Stimulated activated naive CD8-positive, alpha-beta T cell treated with anti-CD3 and anti-CD28 coated beads, Interleukin-15, Interleukin-2, amounts not matched to agents 100 ng/mL and 50 ng/mL, for 24 hours (primary cell): ENCODE results near the gene TFPT.
A peak's percentile ranks its signal among the peaks of the same experiment; 100 is the strongest.

ENCODE experiments used
- H3K27ac Mint-ChIP-seq: one replicate; pipeline ENCODE4 v1.8.0; 2021; ENCODE audit warnings: mild to moderate bottlenecking, mixed read lengths
- H3K27me3 Mint-ChIP-seq: one replicate; pipeline ENCODE4 v1.8.0; 2021; ENCODE audit warnings: mixed read lengths
- H3K36me3 Mint-ChIP-seq: one replicate; pipeline ENCODE4 v1.8.0; 2021; ENCODE audit warnings: low read depth, mixed read lengths
- H3K4me1 Mint-ChIP-seq: one replicate; pipeline ENCODE4 v1.8.0; 2021; ENCODE audit warnings: low read depth, mixed read lengths
- H3K4me3 Mint-ChIP-seq: one replicate; pipeline ENCODE4 v1.8.0; 2021; ENCODE audit warnings: mild to moderate bottlenecking, mixed read lengths
- H3K9me3 Mint-ChIP-seq: one replicate; pipeline ENCODE4 v1.8.0; 2021; ENCODE audit warnings: mixed read lengths

Gene TFPT

GRCh38 chr19:54115109-54116063, at the start of gene TFPT, which contains the start of gene PRPF31:
Gene TFPT (minus strand): TSS chr19:54115657. CDS start chr19:54115269, 388 bp downstream.
Gene PRPF31 (plus strand): TSS chr19:54115754. CDS start chr19:54118279, 2,525 bp downstream.
- Mint-ChIP-seq H3K27ac (peak within 1 kb of the TSS; percentile 90), H3K4me1 (peaks cover 40% of the 10 kb centered on the region), H3K4me3 (peak within 1 kb of the TSS; percentile 90), H3K9me3 (no peaks in the 10 kb centered on the region), H3K36me3 (peaks cover 43% of the 10 kb centered on the region), H3K27me3 (no peaks in the 10 kb centered on the region)

- Mint-ChIP-seq H3K36me3 (no peaks in the 10 kb centered on the region), H3K4me3 (no peak overlapping the region), H3K27ac (no peak overlapping the region), H3K4me1 (peaks cover 41% of the 10 kb centered on the region), H3K9me3 (no peaks in the 10 kb centered on the region), H3K27me3 (peaks cover 19% of the 10 kb centered on the region)
These were observed 49.8 kb upstream of the TFPT start for GRCh38 chr19:54165222-54165621.

DNA sequence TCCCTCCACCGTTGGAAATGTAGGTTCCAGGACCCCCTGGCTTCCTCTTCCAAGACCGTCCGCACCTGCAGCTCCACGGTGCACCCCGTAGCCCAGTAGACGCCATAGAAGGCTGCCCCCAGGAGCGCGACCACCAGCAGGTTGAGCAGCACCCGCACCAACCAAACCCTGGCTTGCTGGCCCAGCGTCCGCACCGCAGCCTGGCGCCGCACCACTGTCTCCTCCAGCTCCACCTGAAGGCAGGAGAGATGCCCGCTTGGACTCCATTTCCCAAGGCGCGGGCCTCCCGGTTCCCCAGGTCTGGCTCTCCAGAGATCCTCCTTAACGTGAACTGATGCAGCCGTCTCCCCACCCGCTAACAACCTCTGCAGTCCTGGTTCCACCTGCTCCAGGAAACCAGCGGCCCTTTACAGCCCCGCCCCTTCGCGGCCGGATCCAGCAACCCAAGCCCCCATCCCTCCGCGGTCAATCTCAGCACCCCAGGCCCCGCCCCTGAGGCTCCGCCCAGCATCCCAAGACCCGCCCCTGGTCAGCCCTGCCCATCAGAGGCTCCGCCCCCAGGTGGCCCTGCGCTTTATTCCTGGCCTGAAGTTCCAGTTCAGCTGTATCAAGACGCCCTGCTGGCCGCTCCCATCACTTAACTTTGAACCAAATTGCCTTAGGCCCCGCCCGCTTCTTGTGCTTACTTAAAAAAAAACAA, 49.1 kb upstream of the TFPT start:
- Mint-ChIP-seq H3K4me3 (peak overlapping the region; percentile 57), H3K36me3 (peaks cover 1% of the 10 kb centered on the region), H3K27ac (no peak overlapping the region), H3K9me3 (no peaks in the 10 kb centered on the region), H3K4me1 (peaks cover 48% of the 10 kb centered on the region), H3K27me3 (peaks cover 19% of the 10 kb centered on the region)

DNA sequence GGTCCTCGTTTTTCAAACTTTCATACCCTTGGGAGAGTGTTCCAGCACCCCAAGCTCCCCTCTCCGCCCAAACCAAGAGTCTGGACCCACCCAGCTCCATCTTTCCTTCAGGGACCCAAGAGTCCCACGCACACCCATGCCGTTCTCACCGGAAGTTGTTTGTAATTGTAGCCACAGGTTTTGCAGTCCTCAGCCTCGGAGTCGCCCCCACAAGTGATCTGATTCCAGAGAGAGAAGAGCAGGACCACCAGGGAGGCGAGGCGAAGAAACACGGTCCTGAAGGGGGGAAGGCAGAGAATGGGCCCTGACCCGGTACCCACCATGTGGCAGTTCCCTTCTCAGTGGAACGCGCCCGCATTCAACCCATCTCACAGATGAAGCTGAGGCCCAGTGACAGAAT, 47.4 kb upstream of the TFPT start:
- peaks cover 63% of the 10 kb centered on the region for H3K4me1 Mint-ChIP-seq
- peaks cover 3% of the 10 kb centered on the region for H3K36me3 Mint-ChIP-seq
- H3K9me3 Mint-ChIP-seq: no peaks in the 10 kb centered on the region
- no peak overlapping the region for H3K27ac Mint-ChIP-seq
- H3K27me3 Mint-ChIP-seq: peaks cover 19% of the 10 kb centered on the region
- peak overlapping the region; percentile 79 for H3K4me3 Mint-ChIP-seq

DNA sequence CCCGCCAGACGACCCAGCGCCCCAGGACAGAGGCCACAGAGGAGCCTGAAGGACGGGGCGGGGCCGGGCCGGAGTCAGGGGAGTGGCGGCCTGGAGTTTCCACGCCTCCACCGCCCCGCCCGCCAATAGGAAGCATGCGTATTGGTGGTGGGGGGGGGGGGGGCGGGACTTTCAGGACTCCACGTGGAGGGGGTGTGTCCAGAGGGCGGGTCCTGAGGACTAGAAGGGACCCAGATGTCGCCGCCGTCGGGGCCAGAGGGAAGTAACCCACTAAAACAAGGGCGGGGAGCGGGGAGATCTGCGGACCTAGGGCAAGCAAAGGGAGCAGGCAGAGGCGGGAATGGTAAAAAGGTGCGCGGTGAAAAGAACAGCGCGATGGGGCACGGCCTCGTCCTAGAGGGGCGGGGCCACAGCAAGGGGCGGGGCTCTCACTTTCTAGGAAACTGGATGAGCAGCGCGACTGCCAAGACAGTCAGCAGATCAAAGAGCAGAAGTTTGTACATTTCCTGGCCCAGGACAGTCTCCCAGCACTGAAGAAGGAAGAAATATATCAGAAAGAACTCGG, 46.9 kb upstream of the TFPT start:
- Mint-ChIP-seq H3K27me3 (peaks cover 19% of the 10 kb centered on the region), H3K9me3 (no peaks in the 10 kb centered on the region), H3K4me1 (peaks cover 67% of the 10 kb centered on the region), H3K27ac (peak overlapping the region; percentile 38), H3K36me3 (peaks cover 3% of the 10 kb centered on the region), H3K4me3 (peak overlapping the region; percentile 79)

- peaks cover 18% of the 10 kb centered on the region for H3K27me3 Mint-ChIP-seq
- peak overlapping the region; percentile 97 for H3K4me3 Mint-ChIP-seq
- H3K36me3 Mint-ChIP-seq: peaks cover 15% of the 10 kb centered on the region
- no peaks in the 10 kb centered on the region for H3K9me3 Mint-ChIP-seq
- H3K27ac Mint-ChIP-seq: peak overlapping the region; percentile 99
- H3K4me1 Mint-ChIP-seq: peaks cover 72% of the 10 kb centered on the region
These were observed 45.4 kb upstream of the TFPT start for GRCh38 chr19:54160854-54161253.

- H3K27me3 Mint-ChIP-seq: peaks cover 13% of the 10 kb centered on the region
- H3K4me1 Mint-ChIP-seq: peaks cover 72% of the 10 kb centered on the region
These were observed 44.8 kb upstream of the TFPT start for GRCh38 chr19:54160182-54160811.

DNA sequence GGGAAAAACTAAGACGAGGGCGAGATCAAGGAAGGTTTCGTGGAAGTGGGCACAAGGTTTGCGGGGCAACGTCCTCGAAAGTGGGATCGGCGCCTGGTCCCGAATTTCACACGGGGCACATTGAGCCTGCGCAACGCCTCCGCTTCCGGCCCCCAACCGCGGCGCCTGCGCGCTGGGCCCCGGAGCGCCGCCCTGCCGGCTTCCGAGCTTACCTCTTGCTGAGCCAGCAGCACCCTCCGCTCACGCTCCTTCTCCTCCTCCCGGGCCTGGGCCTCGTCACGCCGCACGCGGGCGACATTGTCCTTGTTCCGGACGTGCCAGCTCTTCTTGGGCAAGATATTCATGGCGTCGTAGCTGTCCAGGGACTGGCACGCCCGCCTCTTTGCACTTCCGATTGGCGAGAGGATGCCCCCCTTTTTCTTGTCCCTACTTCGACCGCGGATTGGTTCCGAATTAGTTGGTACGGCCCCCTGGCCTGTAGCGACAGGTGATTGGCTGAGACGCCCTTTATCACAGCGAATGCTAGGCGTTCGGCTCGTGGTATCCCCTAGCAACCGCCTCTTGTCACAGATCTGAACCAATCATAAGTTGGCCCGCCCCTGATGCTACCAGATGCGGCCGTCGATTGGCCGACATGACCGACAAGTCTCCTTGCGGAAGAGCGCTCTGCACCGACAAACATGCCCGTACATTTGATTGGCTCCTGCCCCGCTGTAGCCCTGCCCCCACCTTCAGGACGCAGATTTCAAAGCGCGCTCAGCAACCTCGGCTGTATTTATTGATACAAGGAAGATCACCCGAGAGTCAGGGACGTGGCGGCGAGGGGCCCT, 44.1 kb upstream of the TFPT start, which contains the start of gene LENG1:
TSS of gene LENG1 (minus strand) at position 370 of the 830 bp plus-strand sequence. CDS start at position 344, 26 bp downstream.
- Mint-ChIP-seq H3K4me3 (peak within 1 kb of the TSS; percentile 97), H3K36me3 (peaks cover 23% of the 10 kb centered on the region), H3K4me1 (peaks cover 75% of the 10 kb centered on the region), H3K27ac (peak within 1 kb of the TSS; percentile 99), H3K9me3 (no peaks in the 10 kb centered on the region), H3K27me3 (peaks cover 11% of the 10 kb centered on the region)

More at GRCh38 chr19:54160182-54160811, 44.8 kb upstream of the TFPT start:
- H3K27ac Mint-ChIP-seq: peak overlapping the region; percentile 99
- peak overlapping the region; percentile 97 for H3K4me3 Mint-ChIP-seq
- H3K9me3 Mint-ChIP-seq: no peaks in the 10 kb centered on the region
- peaks cover 18% of the 10 kb centered on the region for H3K36me3 Mint-ChIP-seq

GRCh38 chr19:54158812-54159351, 43.4 kb upstream of the TFPT start:
- Mint-ChIP-seq H3K27ac (peak overlapping the region; percentile 99), H3K36me3 (peaks cover 30% of the 10 kb centered on the region), H3K4me3 (peak overlapping the region; percentile 97), H3K27me3 (peaks cover 6% of the 10 kb centered on the region), H3K9me3 (no peaks in the 10 kb centered on the region), H3K4me1 (peaks cover 75% of the 10 kb centered on the region)

- H3K36me3 Mint-ChIP-seq: peaks cover 38% of the 10 kb centered on the region
- no peaks in the 10 kb centered on the region for H3K9me3 Mint-ChIP-seq
These were observed 41.5 kb upstream of the TFPT start for GRCh38 chr19:54156953-54157352.

GRCh38 chr19:54156490-54156889, 41.0 kb upstream of the TFPT start:
- peaks cover 42% of the 10 kb centered on the region for H3K36me3 Mint-ChIP-seq
- no peak overlapping the region for H3K27ac Mint-ChIP-seq
- no peak overlapping the region for H3K4me3 Mint-ChIP-seq
- no peaks in the 10 kb centered on the region for H3K9me3 Mint-ChIP-seq
- no peaks in the 10 kb centered on the region for H3K27me3 Mint-ChIP-seq
- H3K4me1 Mint-ChIP-seq: peaks cover 61% of the 10 kb centered on the region

More at GRCh38 chr19:54156953-54157352, 41.5 kb upstream of the TFPT start:
- H3K4me1 Mint-ChIP-seq: peaks cover 66% of the 10 kb centered on the region
- peak overlapping the region; percentile 71 for H3K27ac Mint-ChIP-seq
- H3K27me3 Mint-ChIP-seq: no peaks in the 10 kb centered on the region
- no peak overlapping the region for H3K4me3 Mint-ChIP-seq

DNA sequence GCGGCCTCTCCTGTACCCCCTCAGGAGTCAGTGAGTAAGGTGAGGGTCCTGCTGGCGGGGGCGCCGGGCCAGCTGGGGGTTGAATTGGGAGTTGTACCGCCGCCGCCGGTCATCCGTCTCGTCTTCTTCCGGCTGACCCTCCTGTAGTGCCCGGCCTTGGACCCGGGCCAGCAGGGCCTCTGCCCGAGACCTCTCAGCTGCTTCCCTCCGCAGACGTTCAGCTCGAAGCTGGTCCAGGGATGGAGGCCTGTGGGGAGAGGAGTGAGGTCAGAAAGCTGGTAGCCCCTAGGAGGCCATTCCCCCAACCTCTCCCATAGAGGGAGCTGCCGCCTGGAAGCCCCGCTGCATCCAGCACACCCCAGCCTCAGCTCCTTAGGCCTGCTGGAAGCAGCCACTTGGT, 40.2 kb upstream of the TFPT start:
- Mint-ChIP-seq H3K4me1 (peaks cover 55% of the 10 kb centered on the region), H3K27ac (no peak overlapping the region), H3K9me3 (no peaks in the 10 kb centered on the region), H3K27me3 (no peaks in the 10 kb centered on the region), H3K4me3 (no peak overlapping the region), H3K36me3 (peaks cover 48% of the 10 kb centered on the region)

- peaks cover 52% of the 10 kb centered on the region for H3K36me3 Mint-ChIP-seq
- H3K4me1 Mint-ChIP-seq: peaks cover 45% of the 10 kb centered on the region
- H3K27ac Mint-ChIP-seq: peak overlapping the region; percentile 72
- H3K27me3 Mint-ChIP-seq: no peaks in the 10 kb centered on the region
- no peaks in the 10 kb centered on the region for H3K9me3 Mint-ChIP-seq
- H3K4me3 Mint-ChIP-seq: no peak overlapping the region
These were observed 39.3 kb upstream of the TFPT start for GRCh38 chr19:54154603-54155345.
